Stomach (tissue), 9 donors: Measurements from ENCODE around the gene TRIOBP. TPM values are rescaled to one million over a fixed set of nuclear protein-coding genes. Genes with fewer than 3 reads are reported as not detected.

Source experiments
- DNase-seq, 2 donors: peaks; one replicate each; pipeline versions ENCODE4 v3.0.0 to v3.0.0-alpha.2; 2013 to 2019
- H3K27ac ChIP-seq, 5 donors: fragments of 200-600 bp in 4 of 5; sonication (generic) in 4 of 5; one replicate each; pipeline ENCODE4 v1.5.1; 2013 to 2019; ENCODE audit warnings: mild to moderate bottlenecking in 1 of 5, moderate library complexity in 1 of 5
- H3K27me3 ChIP-seq, 3 donors: fragments of 200-600 bp; sonication (generic); one replicate each; pipeline ENCODE4 v1.5.1; 2017 to 2019; ENCODE audit warnings: mixed run types in 1 of 3
- H3K36me3 ChIP-seq, 4 donors: fragments of 200-600 bp; sonication (generic); 1 replicate in 3 of 4; 2 replicates in 1 of 4; pipeline ENCODE4 v1.5.1; 2016 to 2019
- H3K4me1 ChIP-seq, 4 donors: fragments of 200-600 bp; sonication (generic); one replicate each; pipeline ENCODE4 v1.5.1; 2016 to 2019
- H3K4me3 ChIP-seq, 4 donors: fragments of 200-600 bp; sonication (generic) in 3 of 4; one replicate each; pipeline ENCODE4 v1.5.1; 2016 to 2019; ENCODE audit warnings: mild to moderate bottlenecking in 1 of 4
- H3K9me3 ChIP-seq, 4 donors: fragments of 200-600 bp; sonication (generic); one replicate each; pipeline ENCODE4 v1.5.1; 2016 to 2019
- CTCF ChIP-seq, 7 experiments: fragments of 450-650 bp in 4 of 7; fragments of 200-600 bp in 3 of 7; sonication (generic) in 3 of 7; IDR thresholded peaks; one replicate each; pipeline ENCODE4 v1.5.1; 2016 to 2019; ENCODE audit warnings: antibody characterized with exemption in 7 of 7, control low read depth in 2 of 7, mild to moderate bottlenecking in 1 of 7
- EP300 ChIP-seq: sonication (generic); formaldehyde crosslinking; IDR thresholded peaks from one replicate; pipeline ENCODE4 v1.6.1; 2017; ENCODE audit warnings: antibody characterized with exemption
- POLR2A ChIP-seq, 4 donors: fragments of 450-650 bp; IDR thresholded peaks; one replicate each; pipeline ENCODE4 v1.6.1; 2016; ENCODE audit warnings: antibody characterized with exemption in 4 of 4, control low read depth in 2 of 4, mild to moderate bottlenecking in 1 of 4, moderate library complexity in 1 of 4
- POLR2AphosphoS5 ChIP-seq, 3 donors: sonication (generic); formaldehyde crosslinking; IDR thresholded peaks; one replicate each; pipeline ENCODE4 v1.6.1; 2016; ENCODE audit warnings: antibody characterized with exemption in 3 of 3
- WGBS, 5 donors: extraction: QIAGEN DNeasy Blood & Tissue Kit in 3 of 5; methylation state at CpG; one replicate each; pipeline versions ENCODE4 v1.1.5 to v1.1.7; 2013 to 2018; 5-methylcytosine and 5-hydroxymethylcytosine counted together
- intact Hi-C: fragments of 100-400 bp; cut with DNase I; formaldehyde crosslinking; loops from one replicate; pipeline ENCODE4 v1.15.1; 2023; ENCODE audit warnings: low total_unique reads
- polyA plus RNA-seq, 3 donors: library from polyadenylated mRNA; stranded (reverse); fragments of 200-250 nt; gene quantifications; one replicate each; pipeline ENCODE4 v1.2.3, GENCODE V29; 2013
- total RNA-seq, 5 donors: library from RNA; depleted of rRNA; stranded (reverse); fragments of >200 nt; gene quantifications; one replicate each; pipeline versions ENCODE4 v1.1.0 to v1.2.3, GENCODE V29; 2014 to 2016
- donor health status: healthy with polysubstance abuse.
- donor health status: Bipolar disorder and iron deficiency.
- donor health status: healthy.

Gene TRIOBP
- total and polyA plus RNA-seq, 8 donors = 30.6 to 355 (median 86.1) TPM

- H3K4me1 ChIP-seq = peaks cover 65 to 73% (median 69%) of the 10 kb centered on the region in 4 donors
- WGBS, 5 donors = 12 to 30% (median 18%) methylated on average over 15 to 17 of the region's 17 CpGs
- peak; percentile 92 to 93 for DNase-seq
- H3K4me3 ChIP-seq = peak overlapping the region in 1 of 4 donors; percentile 13
- TF ChIP-seq POLR2AphosphoS5 (IDR thresholded peaks at IDR 0.05) (peak; percentile 41 to 73 (median 42)), POLR2A (IDR thresholded peaks at IDR 0.05) (no peak)
- H3K36me3 ChIP-seq = peaks cover 27 to 47% (median 36%) of the 10 kb centered on the region in 4 donors
- intact Hi-C loops = no loop called here
- peak overlapping the region; percentile 84 to 97 (median 95) for H3K27ac ChIP-seq
- H3K9me3 ChIP-seq = no peaks in the 10 kb centered on the region
- H3K27me3 ChIP-seq = no peaks in the 10 kb centered on the region
Observed at GRCh38 chr22:37752189-37753087, 55.6 kb downstream of the TRIOBP start.

- no peak for DNase-seq
Observed at GRCh38 chr22:37753746-37754145, 56.9 kb downstream of the TRIOBP start.

GRCh38 chr22:37757663-37758062, 60.8 kb downstream of the TRIOBP start:
- WGBS, 5 donors = 93 to 96% (median 96%) methylated on average over 17 to 27 of the region's 27 CpGs
- H3K36me3 ChIP-seq = peaks cover 62 to 92% (median 88%) of the 10 kb centered on the region in 4 donors
- intact Hi-C loops = no loop called here
- no peaks in the 10 kb centered on the region for H3K27me3 ChIP-seq
- H3K27ac ChIP-seq = no peak overlapping the region
- H3K9me3 ChIP-seq = no peaks in the 10 kb centered on the region
- DNase-seq = no peak
- H3K4me3 ChIP-seq = no peak overlapping the region
- peaks cover 13 to 27% (median 21%) of the 10 kb centered on the region in 4 donors for H3K4me1 ChIP-seq
- TF ChIP-seq CTCF (IDR thresholded peaks at IDR 0.05) (no peak), EP300 (no peak), POLR2AphosphoS5 (IDR thresholded peaks at IDR 0.05) (no peak), POLR2A (IDR thresholded peaks at IDR 0.05) (no peak)

More at GRCh38 chr22:37753746-37754145, 56.9 kb downstream of the TRIOBP start:
- H3K4me3 ChIP-seq = no peak overlapping the region
- peaks cover 40 to 60% (median 49%) of the 10 kb centered on the region in 4 donors for H3K36me3 ChIP-seq
- peak overlapping the region; percentile 84 to 97 (median 95) for H3K27ac ChIP-seq
- peaks cover 52 to 62% (median 59%) of the 10 kb centered on the region in 4 donors for H3K4me1 ChIP-seq
- 57 to 81% (median 69%) methylated on average over 4 to 10 of the region's 10 CpGs for WGBS, 5 donors
- H3K27me3 ChIP-seq = no peaks in the 10 kb centered on the region
- no peaks in the 10 kb centered on the region for H3K9me3 ChIP-seq
- intact Hi-C loops = no loop called here
- TF ChIP-seq POLR2A (IDR thresholded peaks at IDR 0.05) (no peak), CTCF (IDR thresholded peaks at IDR 0.05) (no peak), POLR2AphosphoS5 (IDR thresholded peaks at IDR 0.05) (no peak), EP300 (no peak)

GRCh38 chr22:37758694-37759093, 61.8 kb downstream of the TRIOBP start:
- H3K4me1 ChIP-seq = peaks cover 3 to 17% (median 11%) of the 10 kb centered on the region in 4 donors
- 72 to 85% (median 81%) methylated on average over 9 to 10 of the region's 10 CpGs for WGBS, 5 donors
- H3K9me3 ChIP-seq = no peaks in the 10 kb centered on the region
- no peak overlapping the region for H3K27ac ChIP-seq
- TF ChIP-seq POLR2A (IDR thresholded peaks at IDR 0.05) = no peak
- no peak overlapping the region for H3K4me3 ChIP-seq
- intact Hi-C loops = no loop called here
- H3K27me3 ChIP-seq = no peaks in the 10 kb centered on the region
- DNase-seq = no peak
- peaks cover 71 to 100% (median 98%) of the 10 kb centered on the region in 4 donors for H3K36me3 ChIP-seq

GRCh38 chr22:37759281-37759680, 62.4 kb downstream of the TRIOBP start:
- 81 to 89% (median 89%) methylated on average over 11 of the region's 11 CpGs for WGBS, 5 donors
- H3K9me3 ChIP-seq = no peaks in the 10 kb centered on the region
- intact Hi-C loops = no loop called here
- H3K4me1 ChIP-seq = peaks cover 0 to 11% (median 8%) of the 10 kb centered on the region in 4 donors
- no peak overlapping the region for H3K27ac ChIP-seq
- H3K36me3 ChIP-seq = peaks cover 73 to 100% (median 100%) of the 10 kb centered on the region in 4 donors
- H3K27me3 ChIP-seq = no peaks in the 10 kb centered on the region
- TF ChIP-seq EP300 (no peak), POLR2AphosphoS5 (IDR thresholded peaks at IDR 0.05) (no peak), POLR2A (IDR thresholded peaks at IDR 0.05) (no peak), CTCF (IDR thresholded peaks at IDR 0.05) (no peak)
- no peak overlapping the region for H3K4me3 ChIP-seq
- DNase-seq = no peak
